GM21447 (cell line): ENCODE measurements around the gene GGCX.

Experiments used
- ATAC-seq: cut with Tn5 transposase; IDR thresholded peaks from one replicate; pipeline ENCODE4 v1.9.1; 2021; ENCODE audit not compliant: unreplicated experiment

The GGCX gene

GRCh38 chr2:85542777-85543176 is 18.5 kb downstream of the GGCX start:
- ATAC-seq: no peak

GRCh38 chr2:85541753-85542457 is 19.4 kb downstream of the GGCX start:
- ATAC-seq: no peak

- no peak for ATAC-seq
These were observed 20.0 kb downstream of the GGCX start for GRCh38 chr2:85541262-85541661.

GRCh38 chr2:85540133-85540648 is 21.1 kb downstream of the GGCX start:
- ATAC-seq: peak; percentile 1

- ATAC-seq: peak; percentile 32
These were observed 21.7 kb downstream of the GGCX start for GRCh38 chr2:85539361-85540132.

GRCh38 chr2:85538507-85539360 is 22.6 kb downstream of the GGCX start, which contains the start of gene MAT2A:
Gene MAT2A (plus strand): TSS chr2:85539168. CDS start chr2:85539288, 120 bp downstream.
- peak; percentile 59 for ATAC-seq

GRCh38 chr2:85537600-85538506 is 23.4 kb downstream of the GGCX start:
- ATAC-seq: no peak

GRCh38 chr2:85536479-85536878 is 24.8 kb downstream of the GGCX start:
- no peak for ATAC-seq

- ATAC-seq: no peak
These were observed 26.4 kb downstream of the GGCX start for GRCh38 chr2:85534881-85535280.

- ATAC-seq: no peak
These were observed 27.2 kb downstream of the GGCX start for GRCh38 chr2:85534099-85534498.

- no peak for ATAC-seq
These were observed 29.7 kb downstream of the GGCX start for GRCh38 chr2:85531589-85531988.

- ATAC-seq: no peak
These were observed 31.5 kb downstream of the GGCX start for GRCh38 chr2:85529809-85530208.

- ATAC-seq: no peak
These were observed 32.9 kb downstream of the GGCX start for GRCh38 chr2:85528355-85528754.

GRCh38 chr2:85527787-85528186 is 33.5 kb downstream of the GGCX start:
- ATAC-seq: no peak

- ATAC-seq: no peak
These were observed 35.7 kb downstream of the GGCX start for GRCh38 chr2:85525567-85525966.

GRCh38 chr2:85525029-85525428 is 36.3 kb downstream of the GGCX start:
- no peak for ATAC-seq

GRCh38 chr2:85524336-85524908 is 36.9 kb downstream of the GGCX start:
- ATAC-seq: no peak

GRCh38 chr2:85523903-85524335 is 37.4 kb downstream of the GGCX start:
- no peak for ATAC-seq

- no peak for ATAC-seq
These were observed 38.0 kb downstream of the GGCX start for GRCh38 chr2:85523062-85523902.
